GM12878 (cell line): ENCODE results near the gene SPATA31C1.

Experiments used
- ATF7 ChIP-seq: fragments of 450-650 bp; IDR thresholded peaks from 2 replicates; pipeline ENCODE4 v1.6.1; 2016; ENCODE audit warnings: low read depth, mild to moderate bottlenecking
- EP300 ChIP-seq, 2 experiments: fragments of 150-350 bp in 1 of 2; IDR thresholded peaks; 2 replicates each; pipeline ENCODE4 v1.6.1; 2011 to 2012; ENCODE audit warnings: low read depth in 2 of 2, low read length in 2 of 2, borderline replicate concordance in 1 of 2, improper control_type of control experiment in 1 of 2, inconsistent platforms in 1 of 2; ENCODE audit not compliant: control insufficient read depth in 1 of 2
- HDAC2 ChIP-seq: fragments of 200-600 bp; sonication (generic); IDR thresholded peaks from 2 replicates; pipeline ENCODE4 v1.6.1; 2017
- POLR2AphosphoS5 ChIP-seq: IDR thresholded peaks from 2 replicates; pipeline ENCODE4 v1.6.1; 2011; ENCODE audit warnings: mild to moderate bottlenecking, low read length, inconsistent platforms
- RBBP5 ChIP-seq: fragments of 200-600 bp; sonication (generic); conservative IDR thresholded peaks from 2 replicates; pipeline ENCODE4 v1.6.1; 2016
- RCOR1 ChIP-seq: conservative IDR thresholded peaks from 2 replicates; pipeline ENCODE4 v1.6.1; 2012; ENCODE audit warnings: low read depth, low read length, improper control_type of control experiment
- RFX5 ChIP-seq: IDR thresholded peaks from 2 replicates; pipeline ENCODE4 v1.6.1; 2011; ENCODE audit warnings: low read depth, low read length, improper control_type of control experiment
- ZBTB33 ChIP-seq: fragments of 450-650 bp; IDR thresholded peaks from 2 replicates; pipeline ENCODE4 v1.6.1; 2017; ENCODE audit warnings: mild to moderate bottlenecking
- ZBTB40 ChIP-seq: fragments of 450-650 bp; IDR thresholded peaks from 2 replicates; pipeline ENCODE4 v1.6.1; 2016; ENCODE audit warnings: mild to moderate bottlenecking, moderate library complexity, borderline replicate concordance
- ZNF274 ChIP-seq: IDR thresholded peaks from one replicate; pipeline ENCODE4 v1.8.0; 2011; ENCODE audit not compliant: insufficient read length, insufficient read depth
- TF ChIP-seq, protein P1 (sequence below): IDR thresholded peaks from 2 replicates; pipeline ENCODE4 v1.6.1; 2011; ENCODE audit warnings: borderline replicate concordance, low read depth, mild to moderate bottlenecking, moderate library complexity, mixed read lengths, low read length; ENCODE audit not compliant: insufficient read depth; ENCODE audit errors: extremely low read length
- TF ChIP-seq, protein P2 (sequence below), 3 experiments: IDR thresholded peaks in 2 of 3; conservative IDR thresholded peaks in 1 of 3; 2 replicates each; pipeline ENCODE4 v1.5.1; 2011; ENCODE audit warnings: low read depth in 3 of 3, low read length in 3 of 3, mild to moderate bottlenecking in 3 of 3, control low read depth in 2 of 3, moderate library complexity in 2 of 3, inconsistent platforms in 1 of 3, mixed read lengths in 1 of 3; ENCODE audit not compliant: control insufficient read depth in 2 of 3, insufficient read depth in 1 of 3; ENCODE audit errors: extremely low read depth in 1 of 3

DNA sequence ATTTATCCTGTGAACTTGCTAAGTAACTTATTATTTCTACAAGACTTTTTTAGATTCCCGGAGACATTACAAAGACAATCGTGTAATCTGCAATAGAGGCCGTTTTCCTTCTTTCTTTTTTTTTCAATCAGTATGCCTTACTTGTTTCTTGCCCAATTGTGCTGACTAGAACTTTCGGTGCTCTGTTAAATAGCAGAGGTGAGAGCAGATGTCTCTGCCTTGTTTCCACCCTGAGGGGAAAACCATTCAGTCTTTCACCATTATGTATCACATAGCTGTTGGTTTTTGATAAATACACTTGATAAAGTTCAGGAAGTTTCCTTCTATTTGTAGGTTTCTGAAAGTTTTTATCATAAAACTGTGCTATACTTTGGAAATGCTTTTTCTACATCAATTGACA lies 24.8 kb upstream of the SPATA31C1 start:
- TF ChIP-seq, protein P1, sequence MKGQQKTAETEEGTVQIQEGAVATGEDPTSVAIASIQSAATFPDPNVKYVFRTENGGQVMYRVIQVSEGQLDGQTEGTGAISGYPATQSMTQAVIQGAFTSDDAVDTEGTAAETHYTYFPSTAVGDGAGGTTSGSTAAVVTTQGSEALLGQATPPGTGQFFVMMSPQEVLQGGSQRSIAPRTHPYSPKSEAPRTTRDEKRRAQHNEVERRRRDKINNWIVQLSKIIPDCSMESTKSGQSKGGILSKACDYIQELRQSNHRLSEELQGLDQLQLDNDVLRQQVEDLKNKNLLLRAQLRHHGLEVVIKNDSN, result no peak
- TF ChIP-seq HDAC2 (no peak), ZBTB33 (no peak), RBBP5 (no peak), ZNF274 (no peak), RCOR1 (no peak), POLR2AphosphoS5 (no peak), ZBTB40 (no peak), ATF7 (no peak), RFX5 (no peak), EP300 (IDR thresholded peaks at IDR 0.05; ENCODE audit: borderline replicate concordance in 1 of 2, control insufficient read depth in 1 of 2, low read depth in 2 of 2, low read length in 2 of 2) (no peak)
- TF ChIP-seq, protein P2, sequence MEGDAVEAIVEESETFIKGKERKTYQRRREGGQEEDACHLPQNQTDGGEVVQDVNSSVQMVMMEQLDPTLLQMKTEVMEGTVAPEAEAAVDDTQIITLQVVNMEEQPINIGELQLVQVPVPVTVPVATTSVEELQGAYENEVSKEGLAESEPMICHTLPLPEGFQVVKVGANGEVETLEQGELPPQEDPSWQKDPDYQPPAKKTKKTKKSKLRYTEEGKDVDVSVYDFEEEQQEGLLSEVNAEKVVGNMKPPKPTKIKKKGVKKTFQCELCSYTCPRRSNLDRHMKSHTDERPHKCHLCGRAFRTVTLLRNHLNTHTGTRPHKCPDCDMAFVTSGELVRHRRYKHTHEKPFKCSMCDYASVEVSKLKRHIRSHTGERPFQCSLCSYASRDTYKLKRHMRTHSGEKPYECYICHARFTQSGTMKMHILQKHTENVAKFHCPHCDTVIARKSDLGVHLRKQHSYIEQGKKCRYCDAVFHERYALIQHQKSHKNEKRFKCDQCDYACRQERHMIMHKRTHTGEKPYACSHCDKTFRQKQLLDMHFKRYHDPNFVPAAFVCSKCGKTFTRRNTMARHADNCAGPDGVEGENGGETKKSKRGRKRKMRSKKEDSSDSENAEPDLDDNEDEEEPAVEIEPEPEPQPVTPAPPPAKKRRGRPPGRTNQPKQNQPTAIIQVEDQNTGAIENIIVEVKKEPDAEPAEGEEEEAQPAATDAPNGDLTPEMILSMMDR (IDR thresholded peaks at IDR 0.05 in 2 of 3, conservative IDR thresholded peaks at IDR 0.05 in 1 of 3; ENCODE audit: control insufficient read depth in 2 of 3, extremely low read depth in 1 of 3, insufficient read depth in 1 of 3, low read depth in 3 of 3, low read length in 3 of 3), result no peak
